Mucosa of descending colon (tissue), 3 donors: ENCODE measurements around the gene HHAT. TPM values are rescaled to one million over a fixed set of nuclear protein-coding genes. Genes with fewer than 3 reads are reported as not detected.
A peak's percentile ranks its signal among the peaks of the same experiment; 100 is the strongest.

Experiments used
- ATAC-seq: fragments of 200-7000 bp; cut with Tn5 transposase; one replicate; pipeline ENCODE4 v1.9.1; 2020; ENCODE audit warnings: mild to moderate bottlenecking, moderate library complexity
- DNase-seq, 3 donors: peaks; one replicate each; pipeline ENCODE4 v3.0.0-alpha.2; 2020
- H3K36me3 ChIP-seq: fragments of 200-600 bp; one replicate; pipeline ENCODE4 v1.8.0; 2021; ENCODE audit warnings: low read depth, mild to moderate bottlenecking
- H3K4me1 ChIP-seq: fragments of 200-600 bp; one replicate; pipeline ENCODE4 v1.8.0; 2021; ENCODE audit warnings: low read depth, mild to moderate bottlenecking
- H3K4me3 ChIP-seq: fragments of 200-600 bp; one replicate; pipeline ENCODE4 v1.8.0; 2021; ENCODE audit warnings: mild to moderate bottlenecking
- H3K9me3 ChIP-seq: fragments of 200-600 bp; one replicate; pipeline ENCODE4 v1.8.0; 2021; ENCODE audit warnings: mild to moderate bottlenecking
- CTCF ChIP-seq: fragments of 200-600 bp; IDR thresholded peaks from one replicate; pipeline ENCODE4 v1.8.0; 2022; ENCODE audit warnings: antibody characterized with exemption, mild to moderate bottlenecking
- intact Hi-C, 2 donors: fragments of 100-400 bp; cut with DNase I in 1 of 2; cut with micrococcal nuclease in 1 of 2; formaldehyde crosslinking; loops; one replicate each; pipeline versions ENCODE4 v1.11.0 to v1.11.1; 2022; cut with DNase I, micrococcal nuclease
- total RNA-seq, 3 donors: library from RNA; stranded (reverse); fragmentation: NEBNext Ultra II Directional in 2 of 3; extraction: Animal tissue kit (Norgen Biotek cat#: 25700) in 2 of 3; gene quantifications; one replicate each; pipeline versions ENCODE4 v1.2.1 to v1.2.4, GENCODE V29; 2021 to 2023
- donor health status: DM: no; HTN: no; CAD: no; lungs with moderate emphysema.
- donor health status: DM: no; HTN: no; CAD: no.
- donor health status: DM: no; HTN: yes; CAD: no.

The HHAT gene
- total RNA-seq, 3 donors from 2014 or later, result 4.1 to 8.6 (median 5.9) TPM

GRCh38 chr1:210584439-210585113 is 255.9 kb downstream of the HHAT start:
- Histone ChIP-seq H3K9me3 (no peaks in the 10 kb centered on the region), H3K4me3 (no peak overlapping the region), H3K36me3 (no peaks in the 10 kb centered on the region), H3K4me1 (no peaks in the 10 kb centered on the region)
- TF ChIP-seq CTCF, result no peak
- ATAC-seq (peak; percentile 79), DNase-seq (peak; percentile 54 to 93 (median 81))
- intact Hi-C loops, result loop anchor here in 1 of 2 donors (10.0 kb wide), 1 partner anchor 550 kb away; the partner anchor contains the start of gene KCNH1

GRCh38 chr1:210586771-210587170 is 258.1 kb downstream of the HHAT start:
- Histone ChIP-seq H3K9me3 (no peaks in the 10 kb centered on the region), H3K4me1 (no peaks in the 10 kb centered on the region), H3K4me3 (no peak overlapping the region), H3K36me3 (no peaks in the 10 kb centered on the region)
- intact Hi-C loops, result loop anchor here in 1 of 2 donors (10.0 kb wide), 1 partner anchor 548 kb away; the partner anchor contains the start of gene KCNH1
- no peak for TF ChIP-seq CTCF
- ATAC-seq (no peak), DNase-seq (no peak)

- ATAC-seq (no peak), DNase-seq (no peak)
- intact Hi-C loops, result loop anchor here in 1 of 2 donors (10.0 kb wide), 1 partner anchor 547 kb away; the partner anchor contains the start of gene KCNH1
- no peaks in the 10 kb centered on the region for H3K4me1 ChIP-seq
- H3K9me3 ChIP-seq, result no peaks in the 10 kb centered on the region
- no peaks in the 10 kb centered on the region for H3K36me3 ChIP-seq
- H3K4me3 ChIP-seq, result no peak overlapping the region
- no peak for TF ChIP-seq CTCF
Measured at GRCh38 chr1:210587566-210587965, 258.9 kb downstream of the HHAT start.

GRCh38 chr1:210588357-210588756 is 259.7 kb downstream of the HHAT start:
- H3K36me3 ChIP-seq, result no peaks in the 10 kb centered on the region
- intact Hi-C loops, result loop anchor here in 1 of 2 donors (10.0 kb wide), 1 partner anchor 546 kb away; the partner anchor contains the start of gene KCNH1

GRCh38 chr1:210588946-210589345 is 260.2 kb downstream of the HHAT start:
- intact Hi-C loops, result loop anchor here in 1 of 2 donors (10.0 kb wide), 1 partner anchor 546 kb away; the partner anchor contains the start of gene KCNH1
- no peak for ATAC-seq
- no peaks in the 10 kb centered on the region for H3K4me1 ChIP-seq
- no peaks in the 10 kb centered on the region for H3K9me3 ChIP-seq
- no peak for DNase-seq
- no peak overlapping the region for H3K4me3 ChIP-seq
- H3K36me3 ChIP-seq, result no peaks in the 10 kb centered on the region
- TF ChIP-seq CTCF, result no peak

More at GRCh38 chr1:210588357-210588756, 259.7 kb downstream of the HHAT start:
- H3K4me3 ChIP-seq, result no peak overlapping the region
- no peaks in the 10 kb centered on the region for H3K9me3 ChIP-seq
- TF ChIP-seq CTCF, result no peak
- DNase-seq (no peak), ATAC-seq (no peak)
- no peaks in the 10 kb centered on the region for H3K4me1 ChIP-seq
